AG08395 (cell line): Measurements from ENCODE around the gene SORCS2.

Experiments used
- DNase-seq: peaks from one replicate; pipeline ENCODE4 v3.0.0; 2012; ENCODE audit warnings: mixed read lengths, low spot score

SORCS2 gene

GRCh38 chr4:7780751-7781348 lies 588.5 kb downstream of the SORCS2 start:
- no peak for DNase-seq

GRCh38 chr4:7781366-7781765 lies 589.0 kb downstream of the SORCS2 start:
- peak; percentile 77 for DNase-seq

DNA sequence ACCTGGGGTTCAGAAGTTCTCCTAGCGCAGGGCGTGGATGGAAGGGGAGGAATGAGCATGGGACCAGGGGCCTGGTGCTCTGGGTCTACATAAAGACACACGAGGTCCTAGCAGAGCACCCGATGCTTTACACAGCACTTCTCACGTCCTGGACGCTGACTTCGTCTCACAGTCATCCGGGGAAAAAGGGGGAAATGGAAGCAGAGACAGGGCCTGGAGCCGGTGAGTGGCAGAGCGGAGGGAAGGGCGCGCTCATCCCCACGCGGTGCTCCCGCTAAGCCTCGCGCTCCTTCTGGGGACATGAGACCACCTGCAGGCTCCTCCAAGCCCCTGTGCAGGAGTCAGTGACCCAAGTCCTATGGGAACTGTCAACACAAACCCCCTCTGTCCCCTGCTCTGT lies 589.7 kb downstream of the SORCS2 start:
- DNase-seq, result no peak

- DNase-seq, result no peak
Observed at GRCh38 chr4:7782783-7783182, 590.4 kb downstream of the SORCS2 start.

DNA sequence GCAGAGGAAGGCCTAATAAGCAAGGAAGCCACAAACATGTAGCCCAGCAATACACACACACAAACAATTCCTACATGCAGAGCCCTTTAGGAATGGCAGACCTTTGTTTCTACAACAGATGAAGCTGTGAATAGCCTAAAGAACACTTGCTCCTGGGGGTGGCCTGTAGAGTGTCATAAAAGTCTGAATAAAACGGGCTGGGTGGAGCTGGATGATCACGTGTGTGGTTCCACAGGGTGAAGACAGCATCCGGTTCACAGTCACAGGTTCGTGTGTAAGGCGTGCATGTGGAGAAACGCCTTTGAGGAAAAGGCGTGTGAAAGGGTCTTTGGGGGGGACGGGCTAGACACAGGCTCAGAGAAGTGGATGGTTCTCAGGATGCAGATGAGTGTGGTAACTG lies 591.2 kb downstream of the SORCS2 start:
- no peak for DNase-seq

DNA sequence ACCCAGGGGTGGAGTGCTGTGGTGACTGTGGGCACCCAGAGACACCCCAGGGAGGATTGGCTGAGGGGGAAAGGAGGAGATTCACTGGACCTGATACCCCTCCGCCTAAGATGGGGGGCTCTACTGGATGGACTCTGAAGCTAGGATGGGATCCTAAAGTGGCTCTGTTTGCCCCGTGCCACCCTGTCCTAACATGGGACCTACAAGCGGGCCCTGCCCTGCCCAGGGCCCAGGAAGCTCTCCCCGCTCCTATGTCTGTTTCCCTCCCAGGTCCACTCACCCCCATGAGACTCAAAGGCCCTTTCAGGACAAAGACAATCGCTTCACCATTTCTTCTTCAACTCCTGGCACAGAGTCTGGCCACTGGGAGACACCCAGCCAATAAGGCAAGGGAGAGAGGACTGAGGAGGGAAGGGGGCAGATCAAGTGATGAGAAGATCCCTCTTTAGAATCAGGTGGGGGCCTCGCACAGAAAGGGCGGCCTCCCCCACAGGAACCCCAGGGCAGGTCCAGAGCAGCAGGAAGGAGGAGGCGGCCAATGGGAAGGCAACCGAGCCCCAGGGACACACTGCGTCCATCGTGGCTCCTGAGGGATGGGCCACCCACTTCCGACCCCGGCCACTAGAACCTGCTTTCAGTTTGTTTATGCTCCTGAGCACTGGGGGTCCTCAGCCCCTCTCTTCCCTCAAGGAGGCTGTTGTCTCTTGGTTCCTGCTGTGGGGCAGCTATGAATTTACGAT lies 592.0 kb downstream of the SORCS2 start:
- no peak for DNase-seq

- DNase-seq, result peak; percentile 28
Observed at GRCh38 chr4:7785017-7785416, 592.7 kb downstream of the SORCS2 start.

DNA sequence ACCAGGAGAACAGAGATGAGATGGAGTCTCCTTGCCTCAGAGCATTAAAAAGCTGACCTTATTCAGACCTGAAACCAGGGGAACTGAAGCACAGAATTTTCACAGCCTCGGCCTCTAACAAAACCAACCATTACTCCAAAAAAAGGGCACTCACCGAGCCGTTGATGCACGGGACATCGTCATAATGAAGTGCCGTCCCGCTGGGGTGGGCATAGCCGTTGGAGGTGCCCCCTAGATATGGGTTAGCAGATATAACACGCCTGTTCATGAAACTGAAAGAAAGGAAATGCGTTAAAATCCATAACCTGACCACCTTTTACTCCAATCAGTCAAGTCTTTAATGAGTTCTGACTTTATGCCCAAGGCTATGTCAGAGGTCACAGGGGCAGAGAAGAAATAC lies 593.7 kb downstream of the SORCS2 start:
- no peak for DNase-seq

DNA sequence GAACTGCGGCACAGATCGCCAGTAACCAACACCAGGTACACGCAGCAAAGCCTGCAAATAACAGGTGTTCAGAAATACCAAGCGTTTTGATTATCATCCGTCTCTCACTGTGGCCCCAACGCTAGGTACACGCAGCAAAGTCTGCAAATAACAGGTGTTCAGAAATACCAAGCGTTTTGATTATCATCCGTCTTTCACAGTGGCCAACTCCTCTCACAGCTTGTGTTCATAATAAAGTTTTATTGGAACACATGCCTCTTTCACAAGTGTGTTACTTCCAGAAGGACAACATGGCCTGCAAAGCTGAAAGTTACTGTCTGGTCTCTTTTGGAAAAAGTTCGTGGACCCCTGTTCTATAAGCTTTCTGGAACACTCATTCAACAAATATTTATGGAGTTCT lies 594.2 kb downstream of the SORCS2 start:
- no peak for DNase-seq

GRCh38 chr4:7787067-7787466 lies 594.7 kb downstream of the SORCS2 start:
- DNase-seq, result no peak

DNA sequence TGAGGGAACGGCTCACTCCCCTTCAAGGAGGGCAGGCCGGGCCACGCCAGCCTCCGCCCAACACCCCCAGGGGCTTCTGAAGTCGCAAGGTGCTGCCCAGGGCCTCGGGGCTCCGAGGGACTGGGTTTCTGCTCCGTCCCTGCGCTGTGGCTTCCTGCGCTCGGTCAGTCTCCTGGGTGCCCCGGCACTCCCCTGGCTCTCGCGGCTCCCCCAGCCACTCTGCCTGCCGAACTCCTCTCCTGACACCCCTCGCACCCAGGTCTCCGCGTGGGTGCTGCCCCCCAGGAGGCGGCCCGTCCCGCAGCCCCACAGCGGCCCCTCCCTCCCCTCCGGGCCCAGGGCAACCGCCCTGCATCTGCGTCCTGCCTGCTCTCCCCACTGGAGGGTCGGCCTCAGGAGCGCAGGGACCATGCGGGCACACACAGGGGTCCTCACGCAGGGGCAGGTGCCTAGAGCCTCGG lies 595.4 kb downstream of the SORCS2 start:
- DNase-seq, result no peak

DNA sequence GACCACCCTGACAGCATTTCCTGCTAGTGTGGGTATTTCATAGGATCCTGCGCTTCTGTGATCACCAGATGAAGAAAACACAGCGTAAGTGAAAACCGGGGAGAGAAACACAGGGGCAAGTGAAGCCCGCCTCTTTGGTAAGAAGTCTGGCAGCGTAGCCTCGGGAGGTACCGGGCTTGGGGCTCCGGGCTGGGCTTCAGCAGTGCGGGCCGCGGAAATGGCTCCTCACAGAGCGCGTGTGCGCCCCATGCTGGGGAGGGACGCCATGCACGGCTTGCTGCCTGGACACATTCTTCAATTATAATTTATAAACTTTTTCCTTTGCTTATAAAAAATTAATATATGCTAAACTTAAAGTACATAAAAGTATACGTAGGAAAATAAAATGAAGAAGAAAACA lies 595.9 kb downstream of the SORCS2 start:
- DNase-seq, result no peak

GRCh38 chr4:7788694-7789425 lies 596.5 kb downstream of the SORCS2 start:
- DNase-seq, result no peak

GRCh38 chr4:7790023-7790422 lies 597.7 kb downstream of the SORCS2 start:
- DNase-seq, result no peak

GRCh38 chr4:7790999-7791398 lies 598.7 kb downstream of the SORCS2 start:
- DNase-seq, result no peak
